HEK293 (cell line): ENCODE measurements around the gene MAD2L2.

ENCODE experiments used
- CTCF ChIA-PET: fragments of 350-600 bp; formaldehyde crosslinking; extraction: SDS; loops from one replicate; lab custom pipeline; 2021; ENCODE audit warnings: antibody characterized with exemption; lab: Yijun Ruan, JAX
- POLR2A ChIA-PET: fragments of 300-600 bp; formaldehyde crosslinking; extraction: SDS; loops from one replicate; lab custom pipeline; 2020; ENCODE audit warnings: antibody characterized with exemption, inconsistent platforms; lab: Yijun Ruan, JAX
- H3K27ac ChIP-seq: fragments of 200-500 bp; sonication (Bioruptor generic); 2 replicates; pipeline ENCODE4 v1.5.1; 2014; ENCODE audit warnings: low read depth, low read length, control low read depth, inconsistent platforms; ENCODE audit errors: extremely low read depth
- H3K36me3 ChIP-seq, 2 experiments: fragments of 200-500 bp in 1 of 2; sonication (Bioruptor generic) in 1 of 2; 1 replicate in 1 of 2; 2 replicates in 1 of 2; pipeline ENCODE4 v1.5.1; 2014 to 2017; ENCODE audit warnings: inconsistent platforms in 2 of 2, low read length in 2 of 2; ENCODE audit not compliant: control insufficient read depth in 2 of 2, insufficient read depth in 1 of 2
- H3K4me1 ChIP-seq: fragments of 200-500 bp; sonication (Bioruptor generic); 2 replicates; pipeline ENCODE4 v1.5.1; 2014; ENCODE audit warnings: mild to moderate bottlenecking, low read length, inconsistent platforms; ENCODE audit not compliant: control insufficient read depth, insufficient read depth
- H3K4me3 ChIP-seq: 2 replicates; pipeline ENCODE4 v1.5.1; 2011; ENCODE audit warnings: low read depth, mild to moderate bottlenecking, control low read depth, low read length, moderate library complexity
- H3K9me3 ChIP-seq: fragments of 200-500 bp; sonication (Bioruptor generic); 2 replicates; pipeline ENCODE4 v1.5.1; 2014; ENCODE audit warnings: low read depth, low read length, inconsistent platforms; ENCODE audit not compliant: control insufficient read depth, insufficient read depth
- GLIS1 ChIP-seq: fragments of 450-650 bp; formaldehyde crosslinking; IDR thresholded peaks from 2 replicates; pipeline ENCODE4 v1.5.1; 2016; ENCODE audit warnings: missing biosample characterization, missing genetic modification characterization
- MZF1 ChIP-seq: fragments of 450-650 bp; formaldehyde crosslinking; IDR thresholded peaks from 2 replicates; pipeline ENCODE4 v1.5.1; 2017; ENCODE audit warnings: missing biosample characterization, missing genetic modification characterization, borderline replicate concordance
- SP7 ChIP-seq: fragments of 450-650 bp; formaldehyde crosslinking; IDR thresholded peaks from 2 replicates; pipeline ENCODE4 v1.5.1; 2016; ENCODE audit warnings: missing biosample characterization, missing genetic modification characterization
- YY1 ChIP-seq: fragments of 450-650 bp; formaldehyde crosslinking; IDR thresholded peaks from 2 replicates; pipeline ENCODE4 v1.5.1; 2018; ENCODE audit warnings: missing biosample characterization, missing genetic modification characterization
- ZNF211 ChIP-seq: fragments of 450-650 bp; formaldehyde crosslinking; IDR thresholded peaks from 2 replicates; pipeline ENCODE4 v1.5.1; 2016; ENCODE audit warnings: low read depth, missing biosample characterization, missing genetic modification characterization
- ZNF23 ChIP-seq: fragments of 450-650 bp; formaldehyde crosslinking; IDR thresholded peaks from 2 replicates; pipeline ENCODE4 v1.5.1; 2016; ENCODE audit warnings: missing biosample characterization, missing genetic modification characterization, borderline replicate concordance
- ZNF274 ChIP-seq, 2 experiments: fragments of 200-500 bp in 1 of 2; fragments of 450-650 bp in 1 of 2; sonication (Bioruptor generic) in 1 of 2; formaldehyde crosslinking in 1 of 2; IDR thresholded peaks; 2 replicates each; pipeline versions ENCODE4 v1.5.1 to v1.6.1; 2014 to 2016; ENCODE audit warnings: borderline replicate concordance in 1 of 2, inconsistent platforms in 1 of 2, low read length in 1 of 2, missing biosample characterization in 1 of 2, missing genetic modification characterization in 1 of 2
- ZNF311 ChIP-seq: fragments of 450-650 bp; formaldehyde crosslinking; IDR thresholded peaks from 2 replicates; pipeline ENCODE4 v1.5.1; 2017; ENCODE audit warnings: missing biosample characterization, missing genetic modification characterization, borderline replicate concordance
- ZNF350 ChIP-seq: fragments of 450-650 bp; formaldehyde crosslinking; IDR thresholded peaks from 2 replicates; pipeline ENCODE4 v1.5.0; 2017; ENCODE audit warnings: missing biosample characterization, mild to moderate bottlenecking, missing genetic modification characterization
- ZNF391 ChIP-seq: fragments of 450-650 bp; formaldehyde crosslinking; IDR thresholded peaks from 2 replicates; pipeline ENCODE4 v1.5.1; 2016; ENCODE audit warnings: low read depth, missing biosample characterization, missing genetic modification characterization, borderline replicate concordance
- ZNF433 ChIP-seq: fragments of 450-650 bp; formaldehyde crosslinking; IDR thresholded peaks from 2 replicates; pipeline ENCODE4 v1.5.1; 2016; ENCODE audit warnings: missing biosample characterization, missing genetic modification characterization, low read depth
- ZNF510 ChIP-seq: fragments of 450-650 bp; formaldehyde crosslinking; IDR thresholded peaks from 2 replicates; pipeline ENCODE4 v1.5.1; 2018; ENCODE audit warnings: mild to moderate bottlenecking, missing genetic modification characterization, missing biosample characterization; ENCODE audit not compliant: insufficient replicate concordance
- ZNF521 ChIP-seq: fragments of 450-650 bp; formaldehyde crosslinking; IDR thresholded peaks from 2 replicates; pipeline ENCODE4 v1.5.1; 2017; ENCODE audit warnings: missing biosample characterization, mild to moderate bottlenecking, missing genetic modification characterization
- ZNF548 ChIP-seq: fragments of 450-650 bp; formaldehyde crosslinking; IDR thresholded peaks from 2 replicates; pipeline ENCODE4 v1.5.1; 2016; ENCODE audit warnings: missing biosample characterization, missing genetic modification characterization
- ZNF561 ChIP-seq: fragments of 450-650 bp; IDR thresholded peaks from 2 replicates; pipeline ENCODE4 v1.5.1; 2018; ENCODE audit warnings: missing biosample characterization, missing genetic modification characterization, borderline replicate concordance
- ZNF585B ChIP-seq: fragments of 450-650 bp; formaldehyde crosslinking; IDR thresholded peaks from 2 replicates; pipeline ENCODE4 v1.5.1; 2016; ENCODE audit warnings: missing biosample characterization, missing genetic modification characterization
- ZNF621 ChIP-seq: fragments of 450-650 bp; formaldehyde crosslinking; IDR thresholded peaks from 2 replicates; pipeline ENCODE4 v1.5.1; 2017; ENCODE audit warnings: missing biosample characterization, missing genetic modification characterization
- ZNF623 ChIP-seq: fragments of 450-650 bp; formaldehyde crosslinking; IDR thresholded peaks from 2 replicates; pipeline ENCODE4 v1.5.1; 2016; ENCODE audit warnings: missing biosample characterization, missing genetic modification characterization
- ZNF624 ChIP-seq: fragments of 450-650 bp; formaldehyde crosslinking; IDR thresholded peaks from 2 replicates; pipeline ENCODE4 v1.5.1; 2017; ENCODE audit warnings: missing biosample characterization, missing genetic modification characterization
- ZNF626 ChIP-seq: fragments of 450-650 bp; sonication (Bioruptor Pico); formaldehyde crosslinking; IDR thresholded peaks from 2 replicates; pipeline ENCODE4 v1.5.1; 2018; ENCODE audit warnings: missing biosample characterization, missing genetic modification characterization, inconsistent platforms
- ZNF654 ChIP-seq: fragments of 450-650 bp; formaldehyde crosslinking; IDR thresholded peaks from 2 replicates; pipeline ENCODE4 v1.5.1; 2016; ENCODE audit warnings: low read depth, missing biosample characterization, missing genetic modification characterization
- ZNF692 ChIP-seq: fragments of 450-650 bp; formaldehyde crosslinking; IDR thresholded peaks from 2 replicates; pipeline ENCODE4 v1.5.1; 2016; ENCODE audit warnings: missing biosample characterization, missing genetic modification characterization
- ZNF747 ChIP-seq: fragments of 450-650 bp; formaldehyde crosslinking; IDR thresholded peaks from 2 replicates; pipeline ENCODE4 v1.5.1; 2016; ENCODE audit warnings: missing biosample characterization, missing genetic modification characterization
- ZNF768 ChIP-seq: fragments of 450-650 bp; formaldehyde crosslinking; IDR thresholded peaks from 2 replicates; pipeline ENCODE4 v1.5.1; 2018; ENCODE audit warnings: missing biosample characterization, mild to moderate bottlenecking, missing genetic modification characterization
- ZNF837 ChIP-seq: fragments of 450-650 bp; formaldehyde crosslinking; IDR thresholded peaks from 2 replicates; pipeline ENCODE4 v1.5.1; 2016; ENCODE audit warnings: missing biosample characterization, missing genetic modification characterization
- ZSCAN23 ChIP-seq: fragments of 450-650 bp; formaldehyde crosslinking; IDR thresholded peaks from 2 replicates; pipeline ENCODE4 v1.5.1; 2016; ENCODE audit warnings: missing biosample characterization, missing genetic modification characterization
- TF ChIP-seq, protein P1 (sequence below): fragments of 450-650 bp; formaldehyde crosslinking; IDR thresholded peaks from 2 replicates; pipeline ENCODE4 v1.5.1; 2016; ENCODE audit warnings: missing biosample characterization, missing genetic modification characterization
- TF ChIP-seq, protein P2 (sequence below): fragments of 450-650 bp; formaldehyde crosslinking; IDR thresholded peaks from 2 replicates; pipeline ENCODE4 v1.5.1; 2016; ENCODE audit warnings: missing biosample characterization, missing genetic modification characterization

Gene MAD2L2

DNA sequence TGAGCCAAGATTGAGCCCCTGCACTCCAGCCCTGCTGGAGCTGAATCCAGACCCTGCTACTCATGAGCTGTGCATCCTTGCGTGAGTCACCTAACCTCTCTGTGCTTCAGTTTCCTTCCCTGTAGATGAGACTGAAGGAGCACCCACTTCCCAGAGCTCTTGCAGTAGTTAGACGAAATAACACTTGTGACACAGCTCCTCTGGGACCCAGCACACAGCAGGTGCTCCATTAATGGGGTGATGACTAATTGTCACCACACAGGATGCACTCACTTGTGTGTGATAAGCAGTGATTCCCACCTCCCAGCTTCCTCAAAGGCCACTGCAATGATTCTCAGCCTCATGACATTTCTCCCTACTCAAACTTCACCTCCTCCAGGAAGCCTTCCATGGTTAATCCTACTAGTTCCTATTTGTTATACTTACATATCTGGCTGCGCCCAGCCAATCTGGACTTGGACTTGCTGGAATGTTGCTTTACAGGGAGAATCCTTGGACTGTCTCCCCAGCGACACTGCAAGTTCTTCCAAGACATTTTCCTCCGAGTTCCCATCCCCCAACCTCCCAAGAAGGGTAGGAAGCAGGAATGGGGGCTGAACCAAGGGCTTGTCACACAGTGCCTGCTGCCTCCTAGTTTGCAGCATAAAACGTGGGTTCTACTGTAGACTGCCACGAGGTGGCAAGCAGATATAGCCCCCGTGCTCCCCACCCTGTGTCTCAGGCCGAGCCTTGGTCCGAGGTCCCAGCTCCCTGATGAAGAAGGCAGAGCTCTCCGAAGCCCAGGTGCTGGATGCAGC is 27.8 kb upstream of the MAD2L2 start:
- Histone ChIP-seq H3K9me3 (no peaks in the 10 kb centered on the region), H3K4me3 (no peak overlapping the region), H3K36me3 (no peaks in the 10 kb centered on the region), H3K4me1 (peaks cover 4% of the 10 kb centered on the region; the same call in 1 of the 2 replicates), H3K27ac (no peak overlapping the region)
- CTCF ChIA-PET: interaction anchor here (0.5 to 3.2 kb wide), 10 partner anchors 10 to 64 kb away, joined by 3 to 19 read pairs (median 4); partner anchors contain the start of gene FBXO6
- TF ChIP-seq ZNF768 (peak; percentile 92; the same call in 1 of the 2 replicates), ZNF692 (tag by site-specific recombination) (peak; percentile 36; the same call in 1 of the 2 replicates), GLIS1 (tag by site-specific recombination) (peak; percentile 68), ZNF274 (IDR thresholded peaks at IDR 0.05; ENCODE audit: low read length) (no peak), ZNF274 (tag by site-specific recombination; IDR thresholded peaks at IDR 0.05; ENCODE audit: borderline replicate concordance) (no peak), ZNF623 (tag by site-specific recombination) (peak; percentile 62), ZNF211 (tag by site-specific recombination) (no peak)
- TF ChIP-seq, protein P1, sequence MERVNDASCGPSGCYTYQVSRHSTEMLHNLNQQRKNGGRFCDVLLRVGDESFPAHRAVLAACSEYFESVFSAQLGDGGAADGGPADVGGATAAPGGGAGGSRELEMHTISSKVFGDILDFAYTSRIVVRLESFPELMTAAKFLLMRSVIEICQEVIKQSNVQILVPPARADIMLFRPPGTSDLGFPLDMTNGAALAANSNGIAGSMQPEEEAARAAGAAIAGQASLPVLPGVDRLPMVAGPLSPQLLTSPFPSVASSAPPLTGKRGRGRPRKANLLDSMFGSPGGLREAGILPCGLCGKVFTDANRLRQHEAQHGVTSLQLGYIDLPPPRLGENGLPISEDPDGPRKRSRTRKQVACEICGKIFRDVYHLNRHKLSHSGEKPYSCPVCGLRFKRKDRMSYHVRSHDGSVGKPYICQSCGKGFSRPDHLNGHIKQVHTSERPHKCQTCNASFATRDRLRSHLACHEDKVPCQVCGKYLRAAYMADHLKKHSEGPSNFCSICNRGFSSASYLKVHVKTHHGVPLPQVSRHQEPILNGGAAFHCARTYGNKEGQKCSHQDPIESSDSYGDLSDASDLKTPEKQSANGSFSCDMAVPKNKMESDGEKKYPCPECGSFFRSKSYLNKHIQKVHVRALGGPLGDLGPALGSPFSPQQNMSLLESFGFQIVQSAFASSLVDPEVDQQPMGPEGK (tag by site-specific recombination): no peak
- POLR2A ChIA-PET: interaction anchor here (1.0 to 1.4 kb wide), 2 partner anchors 41 to 45 kb away, joined by 3 read pairs; partner anchors contain the start of gene FBXO6

DNA sequence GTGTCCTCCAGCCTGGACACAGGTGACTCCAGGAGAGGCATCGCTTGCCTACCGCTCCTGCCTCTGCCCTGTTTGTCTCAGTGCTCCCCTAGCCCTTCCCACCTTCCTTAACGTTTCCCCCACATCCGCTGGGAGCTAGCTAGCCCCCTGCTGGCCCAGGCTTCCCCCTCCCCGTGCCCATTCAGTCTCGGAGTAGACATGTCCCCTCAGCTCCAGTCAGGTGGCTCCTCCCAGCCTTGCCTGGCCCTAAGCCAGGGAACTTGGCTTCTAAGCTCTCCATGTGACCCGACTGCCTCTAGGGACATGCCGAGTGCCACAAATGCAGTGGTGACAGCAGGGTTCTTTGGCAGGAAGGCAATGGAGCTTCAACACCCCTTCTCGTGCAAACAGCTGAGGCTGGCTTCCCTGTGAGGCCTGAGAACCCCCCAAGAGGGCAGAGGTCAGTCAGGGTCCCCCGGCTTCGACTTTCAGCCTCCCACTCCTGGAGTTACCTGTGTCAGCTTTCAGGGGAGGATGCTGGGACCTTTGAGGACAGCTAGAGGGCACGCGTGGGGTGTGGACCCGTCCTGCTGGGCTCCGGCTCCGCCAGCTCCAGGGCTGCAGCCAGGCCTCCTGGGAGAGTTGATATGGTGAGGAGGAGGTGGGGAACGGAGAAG is 26.8 kb upstream of the MAD2L2 start:
- H3K4me1 ChIP-seq: peaks cover 4% of the 10 kb centered on the region; the same call in 1 of the 2 replicates
- H3K36me3 ChIP-seq: no peaks in the 10 kb centered on the region
- POLR2A ChIA-PET: interaction anchor here (1.0 to 1.6 kb wide), 4 partner anchors 26 to 609 kb away, joined by 3 to 13 read pairs (median 4); partner anchors contain the start of genes EXOSC10, FBXO44 and FBXO6
- CTCF ChIA-PET: interaction anchor here (0.5 to 1.6 kb wide), 15 partner anchors 9 to 370 kb away, joined by 3 to 6 read pairs (median 3); partner anchors contain the start of genes DRAXIN and FBXO6
- no peak overlapping the region for H3K4me3 ChIP-seq
- H3K27ac ChIP-seq: no peak overlapping the region; the same call in 1 of the 2 replicates
- H3K9me3 ChIP-seq: no peaks in the 10 kb centered on the region
- no peak for TF ChIP-seq ZNF311
- no peak for TF ChIP-seq ZNF626 (tag by site-specific recombination)
- TF ChIP-seq ZSCAN23 (tag by site-specific recombination): no peak
- TF ChIP-seq ZNF561 (tag by site-specific recombination): 0 out of 2 replicates have a peak, but pooled peaks have one; percentile 18
- TF ChIP-seq ZNF747 (tag by site-specific recombination): no peak
- no peak; the same call in 1 of the 2 replicates for TF ChIP-seq ZNF548 (tag by site-specific recombination)
- TF ChIP-seq MZF1: no peak
- TF ChIP-seq, protein P2, sequence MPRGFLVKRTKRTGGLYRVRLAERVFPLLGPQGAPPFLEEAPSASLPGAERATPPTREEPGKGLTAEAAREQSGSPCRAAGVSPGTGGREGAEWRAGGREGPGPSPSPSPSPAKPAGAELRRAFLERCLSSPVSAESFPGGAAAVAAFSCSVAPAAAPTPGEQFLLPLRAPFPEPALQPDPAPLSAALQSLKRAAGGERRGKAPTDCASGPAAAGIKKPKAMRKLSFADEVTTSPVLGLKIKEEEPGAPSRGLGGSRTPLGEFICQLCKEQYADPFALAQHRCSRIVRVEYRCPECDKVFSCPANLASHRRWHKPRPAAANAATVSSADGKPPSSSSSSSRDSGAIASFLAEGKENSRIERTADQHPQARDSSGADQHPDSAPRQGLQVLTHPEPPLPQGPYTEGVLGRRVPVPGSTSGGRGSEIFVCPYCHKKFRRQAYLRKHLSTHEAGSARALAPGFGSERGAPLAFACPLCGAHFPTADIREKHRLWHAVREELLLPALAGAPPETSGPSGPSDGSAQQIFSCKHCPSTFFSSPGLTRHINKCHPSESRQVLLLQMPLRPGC: no peak
- TF ChIP-seq YY1 (tag by site-specific recombination): no peak
- no peak for TF ChIP-seq ZNF391 (tag by site-specific recombination)
- TF ChIP-seq ZNF433 (tag by site-specific recombination): no peak
- TF ChIP-seq ZNF624 (tag by site-specific recombination): no peak
- no peak for TF ChIP-seq ZNF654 (tag by site-specific recombination)
- no peak for TF ChIP-seq ZNF350 (tag by site-specific recombination)
- TF ChIP-seq ZNF521 (tag by site-specific recombination): no peak
- TF ChIP-seq SP7 (tag by site-specific recombination): peak; percentile 46; the same call in 1 of the 2 replicates
- no peak for TF ChIP-seq ZNF510 (tag by site-specific recombination)
- no peak for TF ChIP-seq ZNF837 (tag by site-specific recombination)
- no peak for TF ChIP-seq ZNF23 (tag by site-specific recombination)
- no peak for TF ChIP-seq ZNF585B (tag by site-specific recombination)
- no peak for TF ChIP-seq ZNF621
